HEK293T (cell line): ENCODE measurements around the gene SSBP2.

Experiments
- ARNT ChIP-seq: fragments of 450-650 bp; IDR thresholded peaks from 2 replicates; pipeline ENCODE4 v1.6.1; 2017; ENCODE audit warnings: mild to moderate bottlenecking
- BHLHE40 ChIP-seq: fragments of 450-650 bp; IDR thresholded peaks from 2 replicates; pipeline ENCODE4 v1.6.1; 2016; ENCODE audit warnings: mild to moderate bottlenecking, moderate library complexity, borderline replicate concordance
- CTBP1 ChIP-seq: fragments of 450-650 bp; IDR thresholded peaks from 2 replicates; pipeline ENCODE4 v1.6.1; 2016; ENCODE audit warnings: borderline replicate concordance
- ELF4 ChIP-seq: fragments of 450-650 bp; IDR thresholded peaks from 2 replicates; pipeline ENCODE4 v1.6.1; 2017; ENCODE audit warnings: antibody characterized with exemption
- FOXA1 ChIP-seq: fragments of 450-650 bp; IDR thresholded peaks from 2 replicates; pipeline ENCODE4 v1.6.1; 2016; ENCODE audit warnings: mild to moderate bottlenecking
- FOXM1 ChIP-seq: fragments of 450-650 bp; IDR thresholded peaks from 2 replicates; pipeline ENCODE4 v1.6.1; 2017; ENCODE audit warnings: mild to moderate bottlenecking, borderline replicate concordance
- HDGF ChIP-seq: fragments of 450-650 bp; IDR thresholded peaks from 2 replicates; pipeline ENCODE4 v1.6.1; 2017; ENCODE audit warnings: antibody characterized with exemption, borderline replicate concordance
- NFRKB ChIP-seq: fragments of 450-650 bp; IDR thresholded peaks from 2 replicates; pipeline ENCODE4 v1.6.1; 2016; ENCODE audit warnings: mild to moderate bottlenecking, moderate library complexity
- PKNOX1 ChIP-seq: fragments of 450-650 bp; IDR thresholded peaks from 2 replicates; pipeline ENCODE4 v1.6.1; 2016
- SP1 ChIP-seq: fragments of 450-650 bp; IDR thresholded peaks from 2 replicates; pipeline ENCODE4 v1.6.1; 2017
- SUZ12 ChIP-seq: fragments of 450-650 bp; IDR thresholded peaks from 2 replicates; pipeline ENCODE4 v1.6.1; 2016; ENCODE audit warnings: mild to moderate bottlenecking
- TARDBP ChIP-seq: fragments of 450-650 bp; IDR thresholded peaks from 2 replicates; pipeline ENCODE4 v1.6.1; 2016
- ZNF384 ChIP-seq: fragments of 450-650 bp; IDR thresholded peaks from 2 replicates; pipeline ENCODE4 v1.6.1; 2016

GRCh38 chr5:81425569-81425968 lies 325.3 kb downstream of the SSBP2 start:
- TF ChIP-seq ELF4 (no peak), SUZ12 (no peak), SP1 (no peak), BHLHE40 (no peak), ARNT (no peak), TARDBP (no peak), PKNOX1 (no peak), FOXM1 (no peak), ZNF384 (peak; percentile 90), HDGF (no peak), FOXA1 (no peak), NFRKB (no peak), CTBP1 (no peak)
